K562 (cell line): ENCODE results near the gene ADD3. TPM values are rescaled to one million over a fixed set of nuclear protein-coding genes. Genes with fewer than 3 reads are reported as not detected.

Source experiments
- ATAC-seq: fragments of 200-7000 bp; cut with Tn5 transposase; 3 replicates; pipeline ENCODE4 v1.9.1; 2020; ENCODE audit warnings: moderate library complexity
- BruUV-seq: library from RNA; stranded (reverse); fragments of 400-500 nt; replicated peaks from 2 replicates; lab custom pipeline; 2021; lab: Mats Ljungman, UMichigan
- CTCF ChIA-PET: fragments of 300-600 bp; formaldehyde crosslinking; extraction: SDS; loops from one replicate; lab custom pipeline; 2021; ENCODE audit warnings: low intra/inter-chr PET ratio; lab: Yijun Ruan, JAX
- POLR2A ChIA-PET: fragments of 300-600, 350-650 bp; sonication (Branson Sonifier 250); formaldehyde crosslinking; extraction: SDS; loops from one replicate; lab custom pipeline; 2021; ENCODE audit warnings: antibody characterized with exemption, inconsistent platforms; lab: Yijun Ruan, JAX
- DNase-seq, 4 experiments: peaks; one replicate each; pipeline versions ENCODE4 v3.0.0 to v3.0.0-alpha.2; 2011 to 2018; ENCODE audit warnings: low spot score in 3 of 4, mixed read lengths in 3 of 4; ENCODE audit errors: extremely low read depth in 1 of 4
- FAIRE-seq: peaks from 2 replicates; lab custom pipeline; 2011; peaks lifted over from hg19 to GRCh38; lab: Jason Lieb, UNC
- H2AFZ ChIP-seq: 2 replicates; pipeline ENCODE4 v1.6.0; 2011; ENCODE audit warnings: low read depth, low read length, control low read depth, inconsistent platforms
- H3K27ac ChIP-seq: fragments of 200-600 bp; 3 replicates; pipeline ENCODE4 v1.8.0; 2011; ENCODE audit warnings: low read depth, mild to moderate bottlenecking, control low read depth, inconsistent platforms, low read length, moderate library complexity, mixed read lengths; ENCODE audit errors: extremely low read depth
- H3K27me3 ChIP-seq, 2 experiments: fragments of 300-600 bp in 1 of 2; 2 replicates in 1 of 2; 3 replicates in 1 of 2; pipeline versions ENCODE4 v1.6.0 to v1.8.0; 2011; ENCODE audit warnings: inconsistent platforms in 2 of 2, low read length in 2 of 2, mild to moderate bottlenecking in 1 of 2, mixed read lengths in 1 of 2, moderate library complexity in 1 of 2; ENCODE audit not compliant: control insufficient read depth in 2 of 2, insufficient read depth in 2 of 2
- H3K36me3 ChIP-seq: fragments of 300-600 bp; 3 replicates; pipeline ENCODE4 v1.8.0; 2011; ENCODE audit warnings: mild to moderate bottlenecking, low read length, inconsistent platforms; ENCODE audit not compliant: control insufficient read depth, insufficient read depth
- H3K4me1 ChIP-seq, 2 experiments: fragments of 200-600 bp in 1 of 2; replicated peaks in 1 of 2; 2 replicates in 1 of 2; 3 replicates in 1 of 2; pipeline versions ENCODE4 v1.5.1 to v1.8.0; 2011; ENCODE audit warnings: inconsistent platforms in 2 of 2, low read length in 2 of 2, mild to moderate bottlenecking in 1 of 2, mixed read lengths in 1 of 2, moderate library complexity in 1 of 2; ENCODE audit not compliant: control insufficient read depth in 2 of 2, insufficient read depth in 2 of 2
- H3K4me2 ChIP-seq: 2 replicates; pipeline ENCODE4 v1.6.1; 2011; ENCODE audit warnings: low read length, control low read depth, inconsistent platforms, mixed read lengths; ENCODE audit not compliant: insufficient read depth
- H3K4me3 ChIP-seq: fragments of 200-600 bp; sonication (generic), shearing (Covaris generic); 2 replicates; pipeline ENCODE4 v1.5.1; 2016; ENCODE audit warnings: control low read depth, inconsistent platforms
- H3K79me2 ChIP-seq: fragments of 200-600 bp; 3 replicates; pipeline ENCODE4 v1.8.0; 2011; ENCODE audit warnings: low read length, inconsistent platforms; ENCODE audit not compliant: control insufficient read depth, insufficient read depth
- H3K9ac ChIP-seq, 2 experiments: 2 replicates each; pipeline versions ENCODE4 v1.6.0 to v1.6.1; 2011; ENCODE audit warnings: low read depth in 2 of 2, low read length in 2 of 2, control low read depth in 1 of 2, inconsistent platforms in 1 of 2, mild to moderate bottlenecking in 1 of 2, mixed read lengths in 1 of 2; ENCODE audit not compliant: insufficient read depth in 1 of 2
- H3K9me1 ChIP-seq: one replicate; pipeline ENCODE4 v1.6.0; 2011; ENCODE audit warnings: inconsistent platforms, mild to moderate bottlenecking, low read length, moderate library complexity; ENCODE audit not compliant: control insufficient read depth, insufficient read depth
- H3K9me3 ChIP-seq: replicated peaks from 2 replicates; pipeline ENCODE4 v1.5.1; 2011; ENCODE audit warnings: low read depth, low read length, inconsistent platforms; ENCODE audit not compliant: control insufficient read depth, insufficient read depth
- H4K20me1 ChIP-seq: replicated peaks from 2 replicates; pipeline ENCODE4 v1.6.1; 2011; ENCODE audit warnings: low read length, inconsistent platforms, mixed read lengths; ENCODE audit not compliant: control insufficient read depth, insufficient read depth
- ATF2 ChIP-seq: sonication (generic); formaldehyde crosslinking; IDR thresholded peaks from 2 replicates; pipeline ENCODE4 v1.8.1; 2022; ENCODE audit warnings: missing genetic modification reagents
- HDAC1 ChIP-seq, 2 experiments: fragments of 450-650 bp; IDR thresholded peaks; 2 replicates each; pipeline ENCODE4 v1.6.1; 2016 to 2017; ENCODE audit warnings: inconsistent platforms in 1 of 2, mild to moderate bottlenecking in 1 of 2, moderate library complexity in 1 of 2
- HES1 ChIP-seq: fragments of 450-650 bp; IDR thresholded peaks from 2 replicates; pipeline ENCODE4 v1.6.1; 2016; ENCODE audit warnings: low read depth, mild to moderate bottlenecking, moderate library complexity
- HMGN3 ChIP-seq: IDR thresholded peaks from 2 replicates; pipeline ENCODE4 v1.6.1; 2011; ENCODE audit warnings: borderline replicate concordance, low read depth, mild to moderate bottlenecking, mixed read lengths, low read length; ENCODE audit not compliant: insufficient read length; ENCODE audit errors: extremely low read depth
- SMARCE1 ChIP-seq: fragments of 450-650 bp; IDR thresholded peaks from 2 replicates; pipeline ENCODE4 v1.7.1; 2016; ENCODE audit warnings: mild to moderate bottlenecking
- ZNF146 ChIP-seq: IDR thresholded peaks from one replicate; pipeline ENCODE4 v1.6.1; 2018; ENCODE audit warnings: missing compliant biosample characterization; ENCODE audit not compliant: unreplicated experiment
- ZNF175 ChIP-seq: fragments of 200-800 bp; sonication (Bioruptor generic); IDR thresholded peaks from 2 replicates; pipeline ENCODE4 v1.6.1; 2016; ENCODE audit warnings: low read depth, mild to moderate bottlenecking, missing genetic modification characterization, missing compliant biosample characterization
- ZNF717 ChIP-seq: fragments of 250-450 bp; sonication (Bioruptor Pico); IDR thresholded peaks from 2 replicates; pipeline ENCODE4 v1.5.0; 2021
- WGBS: fragments of 100-300 bp; shearing (Covaris generic); methylation state at CpG from one replicate; pipeline ENCODE4 v1.1.6; 2016; ENCODE audit warnings: low coverage, mixed read lengths; ENCODE audit not compliant: insufficient coverage; ENCODE audit errors: missing lambda C conversion rate; 5-methylcytosine and 5-hydroxymethylcytosine counted together
- in situ Hi-C: fragments of 300-500 bp; cut with MboI; formaldehyde crosslinking; loops from 4 replicates; pipeline ENCODE4 v1.15.0; 2018; ENCODE audit warnings: inconsistent platforms, mixed read lengths
- intact Hi-C: fragments of 100-400 bp; cut with micrococcal nuclease; formaldehyde crosslinking; loops from 2 replicates; pipeline ENCODE4 v1.14.2; 2022
- polyA plus RNA-seq, 8 experiments: library from polyadenylated mRNA; depleted of rRNA in 4 of 8; stranded (reverse) in 5 of 8; unstranded in 3 of 8; fragments of >200 nt; fragmentation: Nextera tagmentation in 2 of 8; fragmentation: Illumina TruSeq in 1 of 8; extraction: Ambion mirVana in 2 of 8; extraction: Trizol in 1 of 8; gene quantifications; 2 replicates each; pipeline versions ENCODE4 v1.2.1 to v1.2.3, GENCODE V29; 2011 to 2014; ENCODE audit warnings: inconsistent platforms in 1 of 8, missing spikeins in 1 of 8
- total RNA-seq, 7 experiments: library from RNA; depleted of rRNA in 6 of 7; stranded (reverse); fragments of >200 nt in 6 of 7; fragmentation: Illumina TruSeq in 2 of 7; extraction: Trizol in 2 of 7; gene quantifications; 2 replicates each; pipeline versions ENCODE4 v1.2.1 to v1.2.3, GENCODE V29; 2011 to 2021; ENCODE audit warnings: low replicate concordance in 1 of 7
- TF ChIP-seq, protein P1 (sequence below): fragments of 450-650 bp; IDR thresholded peaks from 2 replicates; pipeline ENCODE4 v1.6.1; 2016; ENCODE audit warnings: borderline replicate concordance
- TF ChIP-seq, protein P2 (sequence below): sonication (generic); formaldehyde crosslinking; IDR thresholded peaks from 2 replicates; pipeline ENCODE4 v1.8.0; 2023; ENCODE audit warnings: missing genetic modification reagents, mild to moderate bottlenecking, borderline replicate concordance

ADD3 gene
- total and polyA plus RNA-seq, 9 of the 15 experiments (the other 6 are each of a cell fraction or from before 2014, with no cell fraction given) = 13.2 to 125 (median 31.7) TPM

- Histone ChIP-seq H3K79me2 (peaks cover 34% of the 10 kb centered on the region), H4K20me1 (no peaks in the 10 kb centered on the region), H3K27ac (no peak overlapping the region), H3K27me3 (no peaks in the 10 kb centered on the region), H3K9ac (no peak overlapping the region), H3K9me1 (no peaks in the 10 kb centered on the region), H3K9me3 (no peaks in the 10 kb centered on the region), H3K4me1 (no peaks in the 10 kb centered on the region), H2AFZ (no peak overlapping the region), H3K4me2 (no peak overlapping the region), H3K4me3 (no peak overlapping the region), H3K36me3 (no peaks in the 10 kb centered on the region)
- no peak for ATAC-seq
- in situ Hi-C loops (no loop called here), intact Hi-C loops (no loop called here)
- ChIA-PET POLR2A (interaction anchor here (0.8 to 0.9 kb wide), 2 partner anchors 15 to 27 kb away, joined by 3 to 5 read pairs; no protein-coding TSS in a partner anchor), CTCF (no interaction called here)
- TF ChIP-seq SMARCE1 (no peak), HMGN3 (no peak), HDAC1 (IDR thresholded peaks at IDR 0.05) (no peak), HES1 (no peak), ATF2 (CRISPR knock-in tag) (no peak), ZNF717 (CRISPR knock-in tag) (no peak), ZNF175 (no peak), ZNF146 (CRISPR knock-in tag) (no peak)
- TF ChIP-seq, protein P1, sequence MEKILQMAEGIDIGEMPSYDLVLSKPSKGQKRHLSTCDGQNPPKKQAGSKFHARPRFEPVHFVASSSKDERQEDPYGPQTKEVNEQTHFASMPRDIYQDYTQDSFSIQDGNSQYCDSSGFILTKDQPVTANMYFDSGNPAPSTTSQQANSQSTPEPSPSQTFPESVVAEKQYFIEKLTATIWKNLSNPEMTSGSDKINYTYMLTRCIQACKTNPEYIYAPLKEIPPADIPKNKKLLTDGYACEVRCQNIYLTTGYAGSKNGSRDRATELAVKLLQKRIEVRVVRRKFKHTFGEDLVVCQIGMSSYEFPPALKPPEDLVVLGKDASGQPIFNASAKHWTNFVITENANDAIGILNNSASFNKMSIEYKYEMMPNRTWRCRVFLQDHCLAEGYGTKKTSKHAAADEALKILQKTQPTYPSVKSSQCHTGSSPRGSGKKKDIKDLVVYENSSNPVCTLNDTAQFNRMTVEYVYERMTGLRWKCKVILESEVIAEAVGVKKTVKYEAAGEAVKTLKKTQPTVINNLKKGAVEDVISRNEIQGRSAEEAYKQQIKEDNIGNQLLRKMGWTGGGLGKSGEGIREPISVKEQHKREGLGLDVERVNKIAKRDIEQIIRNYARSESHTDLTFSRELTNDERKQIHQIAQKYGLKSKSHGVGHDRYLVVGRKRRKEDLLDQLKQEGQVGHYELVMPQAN = no peak
- TF ChIP-seq, protein P2, sequence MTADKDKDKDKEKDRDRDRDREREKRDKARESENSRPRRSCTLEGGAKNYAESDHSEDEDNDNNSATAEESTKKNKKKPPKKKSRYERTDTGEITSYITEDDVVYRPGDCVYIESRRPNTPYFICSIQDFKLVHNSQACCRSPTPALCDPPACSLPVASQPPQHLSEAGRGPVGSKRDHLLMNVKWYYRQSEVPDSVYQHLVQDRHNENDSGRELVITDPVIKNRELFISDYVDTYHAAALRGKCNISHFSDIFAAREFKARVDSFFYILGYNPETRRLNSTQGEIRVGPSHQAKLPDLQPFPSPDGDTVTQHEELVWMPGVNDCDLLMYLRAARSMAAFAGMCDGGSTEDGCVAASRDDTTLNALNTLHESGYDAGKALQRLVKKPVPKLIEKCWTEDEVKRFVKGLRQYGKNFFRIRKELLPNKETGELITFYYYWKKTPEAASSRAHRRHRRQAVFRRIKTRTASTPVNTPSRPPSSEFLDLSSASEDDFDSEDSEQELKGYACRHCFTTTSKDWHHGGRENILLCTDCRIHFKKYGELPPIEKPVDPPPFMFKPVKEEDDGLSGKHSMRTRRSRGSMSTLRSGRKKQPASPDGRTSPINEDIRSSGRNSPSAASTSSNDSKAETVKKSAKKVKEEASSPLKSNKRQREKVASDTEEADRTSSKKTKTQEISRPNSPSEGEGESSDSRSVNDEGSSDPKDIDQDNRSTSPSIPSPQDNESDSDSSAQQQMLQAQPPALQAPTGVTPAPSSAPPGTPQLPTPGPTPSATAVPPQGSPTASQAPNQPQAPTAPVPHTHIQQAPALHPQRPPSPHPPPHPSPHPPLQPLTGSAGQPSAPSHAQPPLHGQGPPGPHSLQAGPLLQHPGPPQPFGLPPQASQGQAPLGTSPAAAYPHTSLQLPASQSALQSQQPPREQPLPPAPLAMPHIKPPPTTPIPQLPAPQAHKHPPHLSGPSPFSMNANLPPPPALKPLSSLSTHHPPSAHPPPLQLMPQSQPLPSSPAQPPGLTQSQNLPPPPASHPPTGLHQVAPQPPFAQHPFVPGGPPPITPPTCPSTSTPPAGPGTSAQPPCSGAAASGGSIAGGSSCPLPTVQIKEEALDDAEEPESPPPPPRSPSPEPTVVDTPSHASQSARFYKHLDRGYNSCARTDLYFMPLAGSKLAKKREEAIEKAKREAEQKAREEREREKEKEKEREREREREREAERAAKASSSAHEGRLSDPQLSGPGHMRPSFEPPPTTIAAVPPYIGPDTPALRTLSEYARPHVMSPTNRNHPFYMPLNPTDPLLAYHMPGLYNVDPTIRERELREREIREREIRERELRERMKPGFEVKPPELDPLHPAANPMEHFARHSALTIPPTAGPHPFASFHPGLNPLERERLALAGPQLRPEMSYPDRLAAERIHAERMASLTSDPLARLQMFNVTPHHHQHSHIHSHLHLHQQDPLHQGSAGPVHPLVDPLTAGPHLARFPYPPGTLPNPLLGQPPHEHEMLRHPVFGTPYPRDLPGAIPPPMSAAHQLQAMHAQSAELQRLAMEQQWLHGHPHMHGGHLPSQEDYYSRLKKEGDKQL (CRISPR knock-in tag) = no peak
- 0% methylated on average over 1 of the region's 1 CpG for WGBS
- DNase-seq = no peak
- no TSS peak for BruUV-seq
- FAIRE-seq = no peak
Observed at GRCh38 chr10:110040108-110040507, 32.3 kb downstream of the ADD3 start.
